WI38 (cell line): ENCODE data around the gene TAS2R60.

ENCODE experiments used
- H3K4me3 ChIP-seq: 2 replicates; pipeline ENCODE4 v1.5.1; 2011; ENCODE audit warnings: low read depth, mild to moderate bottlenecking, control low read depth, low read length
- CTCF ChIP-seq: IDR thresholded peaks from 2 replicates; pipeline ENCODE4 v1.5.1; 2012; ENCODE audit warnings: low read depth, mild to moderate bottlenecking, control low read depth, low read length

The TAS2R60 gene

DNA sequence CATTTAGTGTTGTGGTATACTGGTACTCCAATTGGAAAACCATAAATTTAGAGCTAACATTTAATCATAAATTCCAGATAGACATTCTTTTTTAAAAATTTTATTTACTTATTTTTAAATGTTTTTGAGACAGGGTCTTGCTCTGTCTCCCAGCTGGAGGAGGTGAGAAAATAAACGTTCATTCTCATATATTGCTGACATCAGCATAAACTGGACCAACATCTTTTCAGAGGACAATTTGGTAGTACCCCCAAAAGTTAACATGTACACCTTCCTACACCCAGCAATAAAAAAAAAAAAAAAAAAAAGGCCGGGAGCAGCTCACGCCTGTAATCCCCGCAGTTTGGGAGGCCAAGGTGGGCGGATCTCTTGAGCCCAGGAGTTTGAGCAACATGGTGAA, 5.2 kb downstream of the TAS2R60 start:
- no peak overlapping the region for H3K4me3 ChIP-seq
- no peak for TF ChIP-seq CTCF

DNA sequence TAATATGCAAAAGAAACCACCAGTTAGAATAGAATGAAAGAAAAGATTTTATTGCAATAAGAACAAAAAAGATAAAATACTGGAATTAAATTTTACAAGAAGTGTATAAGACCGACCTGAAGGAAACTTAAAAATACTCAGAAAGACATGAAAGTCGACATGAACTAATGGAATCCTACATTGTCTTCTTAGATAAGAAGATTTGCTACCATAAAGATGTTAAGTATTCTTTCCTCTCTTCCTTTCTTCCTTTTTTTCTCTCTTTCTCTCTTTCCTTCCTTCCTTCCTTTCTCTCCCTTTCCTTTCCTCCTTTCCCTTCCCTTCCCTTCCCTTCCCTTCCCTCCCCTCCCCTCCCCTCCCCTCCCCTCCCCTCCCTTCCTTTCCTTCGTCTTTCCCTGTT, 6.5 kb downstream of the TAS2R60 start:
- TF ChIP-seq CTCF, result no peak
- no peak overlapping the region for H3K4me3 ChIP-seq

DNA sequence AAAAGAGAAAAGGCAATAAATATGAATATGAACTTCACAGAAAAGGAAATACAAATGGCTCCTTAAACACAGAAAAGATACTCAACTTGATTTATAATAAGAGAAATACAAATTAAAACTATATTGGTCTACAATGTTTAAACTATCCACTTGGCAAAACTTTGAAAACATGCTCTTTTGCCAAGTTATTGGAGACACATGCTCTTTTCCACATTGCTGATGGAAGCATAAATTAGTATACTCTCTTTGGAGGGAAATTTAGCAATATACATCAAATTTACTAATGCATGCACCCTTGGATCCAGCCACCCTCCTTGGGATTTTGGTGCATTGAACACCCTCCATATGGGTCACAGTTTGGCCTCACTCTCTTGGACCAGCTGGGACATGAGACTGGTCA, 7.9 kb downstream of the TAS2R60 start:
- TF ChIP-seq CTCF, result no peak
- H3K4me3 ChIP-seq, result no peak overlapping the region

DNA sequence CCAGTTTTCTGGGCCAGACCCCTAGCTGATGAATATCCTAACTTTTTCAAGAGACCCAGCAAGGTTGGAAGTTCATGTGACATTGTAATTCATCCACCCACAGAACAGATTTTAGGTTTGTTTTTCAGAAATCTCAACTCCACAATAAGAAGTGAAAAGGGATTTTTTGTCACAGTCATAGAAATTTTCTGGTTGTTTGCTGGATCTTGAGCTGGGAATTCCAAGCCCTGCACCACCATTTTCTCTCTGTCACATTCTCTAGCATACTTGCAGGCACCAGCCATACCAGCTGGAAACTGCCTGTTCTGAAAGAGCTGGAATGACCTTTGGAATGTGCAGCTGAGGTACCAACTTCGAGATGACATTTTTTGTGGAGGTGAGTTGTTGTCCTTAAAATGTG, 8.5 kb downstream of the TAS2R60 start:
- TF ChIP-seq CTCF, result no peak
- H3K4me3 ChIP-seq, result no peak overlapping the region

GRCh38 chr7:143452495-143452894, 9.2 kb downstream of the TAS2R60 start:
- no peak for TF ChIP-seq CTCF
- no peak overlapping the region for H3K4me3 ChIP-seq

GRCh38 chr7:143454091-143454680, 10.9 kb downstream of the TAS2R60 start:
- TF ChIP-seq CTCF, result no peak
- no peak overlapping the region for H3K4me3 ChIP-seq

DNA sequence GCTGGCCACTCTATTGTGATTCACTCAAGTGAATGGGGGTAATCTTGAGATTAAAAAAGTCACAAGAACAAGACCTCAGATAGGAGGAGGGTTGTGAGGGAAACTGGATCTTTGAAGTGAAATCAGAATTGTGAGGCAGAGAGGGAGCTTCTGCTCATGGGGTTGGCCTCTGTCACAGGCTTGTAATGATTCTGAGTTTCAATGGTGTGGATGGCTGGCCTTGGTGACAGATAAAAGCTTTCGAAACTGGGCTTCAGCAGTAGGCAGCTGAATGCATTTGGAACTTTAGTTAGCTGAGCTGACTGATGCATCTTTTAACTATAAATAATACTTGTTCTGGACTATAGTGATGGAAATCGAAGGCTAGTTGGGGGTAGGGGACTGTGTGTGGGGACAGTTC, 12.2 kb downstream of the TAS2R60 start:
- no peak for TF ChIP-seq CTCF
- no peak overlapping the region for H3K4me3 ChIP-seq
